Gastrocnemius medialis (tissue), 4 donors: ENCODE results near the gene GIMAP4. TPM values are rescaled to one million over a fixed set of nuclear protein-coding genes. Genes with fewer than 3 reads are reported as not detected.
A peak's percentile ranks its signal among the peaks of the same experiment; 100 is the strongest.
"Not testable (repeated sequence)": the region's sequence is repeated elsewhere in the genome, so short reads cannot be mapped to it uniquely, and the experiment has no call there.

ENCODE experiments used
- ATAC-seq, 2 donors: fragments of 150-250 bp; one replicate each; pipeline ENCODE4 v1.9.1; 2016
- DNase-seq, 2 donors: peaks; one replicate each; pipeline ENCODE4 v3.0.0-alpha.2; 2019
- H3K27ac ChIP-seq, 4 donors: fragments of 200-600 bp; sonication (generic); 1 replicate in 1 of 4; 2 replicates in 3 of 4; pipeline ENCODE4 v1.5.1; 2016 to 2018; ENCODE audit warnings: mild to moderate bottlenecking in 2 of 4, moderate library complexity in 1 of 4
- H3K27me3 ChIP-seq, 3 donors: fragments of 200-600 bp; sonication (generic) in 2 of 3; 1 replicate in 1 of 3; 2 replicates in 2 of 3; pipeline versions ENCODE4 v1.5.1 to v1.6.0; 2016 to 2019; ENCODE audit warnings: mild to moderate bottlenecking in 1 of 3, moderate library complexity in 1 of 3
- H3K36me3 ChIP-seq, 2 donors: fragments of 200-600 bp; sonication (generic) in 1 of 2; one replicate each; pipeline ENCODE4 v1.5.1; 2017 to 2018
- H3K4me1 ChIP-seq, 2 donors: fragments of 200-600 bp; sonication (generic) in 1 of 2; one replicate each; pipeline ENCODE4 v1.5.1; 2016 to 2017; ENCODE audit warnings: mild to moderate bottlenecking in 2 of 2
- H3K4me3 ChIP-seq, 4 donors: fragments of 200-600 bp; sonication (generic) in 3 of 4; 1 replicate in 1 of 4; 2 replicates in 3 of 4; pipeline ENCODE4 v1.5.1; 2016 to 2019; ENCODE audit warnings: mild to moderate bottlenecking in 2 of 4
- H3K9me3 ChIP-seq, 3 donors: fragments of 200-600 bp; sonication (generic) in 2 of 3; 1 replicate in 1 of 3; 2 replicates in 2 of 3; pipeline ENCODE4 v1.5.1; 2016 to 2019
- POLR2A ChIP-seq, 2 donors: fragments of 450-650 bp; IDR thresholded peaks; one replicate each; pipeline ENCODE4 v1.6.1; 2017; ENCODE audit warnings: antibody characterized with exemption in 2 of 2, mild to moderate bottlenecking in 2 of 2, moderate library complexity in 2 of 2
- in situ Hi-C, 4 donors: fragments of 200-750 bp; cut with MboI; loops; one replicate each; pipeline versions ENCODE4 v1.15.0 to v1.8.0; 2017; ENCODE audit warnings: low sequenced_read_pairs in 4 of 4
- intact Hi-C: fragments of 100-400 bp; cut with DNase I; formaldehyde crosslinking; loops from one replicate; pipeline ENCODE4 v1.15.1; 2023; ENCODE audit warnings: low total_unique reads
- total RNA-seq, 4 donors: library from RNA; depleted of rRNA; stranded (reverse); fragments of >200 nt; gene quantifications; one replicate each; pipeline versions ENCODE4 v1.1.0 to v1.2.3, GENCODE V29; 2016
- TF ChIP-seq, protein P1 (sequence below), 5 experiments: fragments of 450-650 bp in 3 of 5; fragments of 200-600 bp in 2 of 5; sonication (generic) in 2 of 5; IDR thresholded peaks in 4 of 5; conservative IDR thresholded peaks in 1 of 5; 1 replicate in 4 of 5; 2 replicates in 1 of 5; pipeline ENCODE4 v1.5.1; 2016 to 2019; ENCODE audit warnings: antibody characterized with exemption in 5 of 5, mild to moderate bottlenecking in 3 of 5, moderate library complexity in 3 of 5

Gene GIMAP4
- total RNA-seq, 4 donors from 2014 or later = 11.9 to 16.9 (median 15.0) TPM

DNA sequence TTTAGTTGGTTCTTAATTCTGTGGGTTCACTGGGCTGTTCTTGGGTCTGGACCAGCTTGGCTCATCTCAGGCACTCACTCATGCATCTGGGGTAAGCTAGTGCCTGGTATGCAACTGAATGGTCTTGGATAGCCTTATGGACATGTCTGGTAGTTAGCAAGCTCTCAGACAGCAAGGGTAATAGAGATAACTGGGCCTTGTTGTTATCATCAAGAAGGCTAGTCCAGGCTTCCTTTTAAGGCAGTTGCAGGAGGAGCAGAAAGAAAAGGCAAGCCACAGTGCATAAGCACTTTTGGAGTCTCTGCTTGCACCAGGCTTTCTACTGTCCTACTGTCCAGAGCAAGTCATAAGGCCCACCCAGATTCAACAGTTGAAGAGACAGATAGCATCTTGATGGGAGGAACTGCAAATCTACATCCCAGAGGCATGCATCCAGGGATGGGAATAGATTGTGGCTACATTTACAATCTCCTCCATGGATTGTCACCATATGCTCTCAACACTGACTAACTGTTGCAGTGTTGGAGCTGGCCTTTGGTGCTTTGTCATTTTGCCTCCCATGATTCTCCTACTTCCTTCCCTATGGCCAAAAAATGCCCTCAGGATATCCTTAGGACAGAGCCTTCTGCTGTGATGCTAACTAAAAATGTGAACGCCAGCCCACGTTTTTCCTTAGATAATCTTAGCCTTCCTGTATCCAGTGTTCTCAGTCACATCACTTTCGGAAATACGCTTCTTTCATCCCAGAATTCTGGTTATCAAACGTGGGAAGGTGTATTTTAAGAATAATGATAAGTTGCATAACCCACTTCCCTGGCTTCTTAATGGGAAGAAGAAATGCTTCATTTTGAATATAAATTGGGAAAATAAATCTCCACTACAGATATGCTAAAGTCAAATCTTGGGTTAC lies 3.6 kb downstream of the GIMAP4 start:
- TF ChIP-seq POLR2A (IDR thresholded peaks at IDR 0.05) = no peak
- TF ChIP-seq, protein P1, sequence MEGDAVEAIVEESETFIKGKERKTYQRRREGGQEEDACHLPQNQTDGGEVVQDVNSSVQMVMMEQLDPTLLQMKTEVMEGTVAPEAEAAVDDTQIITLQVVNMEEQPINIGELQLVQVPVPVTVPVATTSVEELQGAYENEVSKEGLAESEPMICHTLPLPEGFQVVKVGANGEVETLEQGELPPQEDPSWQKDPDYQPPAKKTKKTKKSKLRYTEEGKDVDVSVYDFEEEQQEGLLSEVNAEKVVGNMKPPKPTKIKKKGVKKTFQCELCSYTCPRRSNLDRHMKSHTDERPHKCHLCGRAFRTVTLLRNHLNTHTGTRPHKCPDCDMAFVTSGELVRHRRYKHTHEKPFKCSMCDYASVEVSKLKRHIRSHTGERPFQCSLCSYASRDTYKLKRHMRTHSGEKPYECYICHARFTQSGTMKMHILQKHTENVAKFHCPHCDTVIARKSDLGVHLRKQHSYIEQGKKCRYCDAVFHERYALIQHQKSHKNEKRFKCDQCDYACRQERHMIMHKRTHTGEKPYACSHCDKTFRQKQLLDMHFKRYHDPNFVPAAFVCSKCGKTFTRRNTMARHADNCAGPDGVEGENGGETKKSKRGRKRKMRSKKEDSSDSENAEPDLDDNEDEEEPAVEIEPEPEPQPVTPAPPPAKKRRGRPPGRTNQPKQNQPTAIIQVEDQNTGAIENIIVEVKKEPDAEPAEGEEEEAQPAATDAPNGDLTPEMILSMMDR (IDR thresholded peaks at IDR 0.05 in 4 of 5, conservative IDR thresholded peaks at IDR 0.05 in 1 of 5) = no peak
- H3K4me1 ChIP-seq = no peaks in the 10 kb centered on the region
- ATAC-seq = no peak

DNA sequence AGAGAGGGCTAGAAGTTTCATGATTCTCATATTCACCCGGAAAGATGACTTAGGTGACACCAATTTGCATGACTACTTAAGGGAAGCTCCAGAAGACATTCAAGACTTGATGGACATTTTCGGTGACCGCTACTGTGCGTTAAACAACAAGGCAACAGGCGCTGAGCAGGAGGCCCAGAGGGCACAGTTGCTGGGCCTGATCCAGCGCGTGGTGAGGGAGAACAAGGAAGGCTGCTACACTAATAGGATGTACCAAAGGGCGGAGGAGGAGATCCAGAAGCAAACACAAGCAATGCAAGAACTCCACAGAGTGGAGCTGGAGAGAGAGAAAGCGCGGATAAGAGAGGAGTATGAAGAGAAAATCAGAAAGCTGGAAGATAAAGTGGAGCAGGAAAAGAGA lies 5.3 kb downstream of the GIMAP4 start:
- Histone ChIP-seq H3K27ac (no peak overlapping the region), H3K36me3 (no peaks in the 10 kb centered on the region), H3K4me3 (no peak overlapping the region), H3K27me3 (no peaks in the 10 kb centered on the region), H3K4me1 (no peaks in the 10 kb centered on the region), H3K9me3 (no peaks in the 10 kb centered on the region)
- no peak for TF ChIP-seq POLR2A (IDR thresholded peaks at IDR 0.05)
- TF ChIP-seq, protein P1 (IDR thresholded peaks at IDR 0.05 in 4 of 5, conservative IDR thresholded peaks at IDR 0.05 in 1 of 5) = no peak
- no peak for ATAC-seq
- no peak for DNase-seq
- in situ Hi-C loops (no loop called here), intact Hi-C loops (no loop called here)

More for the DNA sequence above, 3.6 kb downstream of the GIMAP4 start:
- in situ Hi-C loops = no loop called here
- H3K27ac ChIP-seq = peak overlapping the region in 3 of 4 donors; percentile 71 to 80 (median 75)
- H3K9me3 ChIP-seq = no peaks in the 10 kb centered on the region
- H3K4me3 ChIP-seq = peak overlapping the region in 1 of 4 donors; percentile 53
- H3K36me3 ChIP-seq = no peaks in the 10 kb centered on the region
- intact Hi-C loops = no loop called here
- no peaks in the 10 kb centered on the region for H3K27me3 ChIP-seq
- DNase-seq = no peak

DNA sequence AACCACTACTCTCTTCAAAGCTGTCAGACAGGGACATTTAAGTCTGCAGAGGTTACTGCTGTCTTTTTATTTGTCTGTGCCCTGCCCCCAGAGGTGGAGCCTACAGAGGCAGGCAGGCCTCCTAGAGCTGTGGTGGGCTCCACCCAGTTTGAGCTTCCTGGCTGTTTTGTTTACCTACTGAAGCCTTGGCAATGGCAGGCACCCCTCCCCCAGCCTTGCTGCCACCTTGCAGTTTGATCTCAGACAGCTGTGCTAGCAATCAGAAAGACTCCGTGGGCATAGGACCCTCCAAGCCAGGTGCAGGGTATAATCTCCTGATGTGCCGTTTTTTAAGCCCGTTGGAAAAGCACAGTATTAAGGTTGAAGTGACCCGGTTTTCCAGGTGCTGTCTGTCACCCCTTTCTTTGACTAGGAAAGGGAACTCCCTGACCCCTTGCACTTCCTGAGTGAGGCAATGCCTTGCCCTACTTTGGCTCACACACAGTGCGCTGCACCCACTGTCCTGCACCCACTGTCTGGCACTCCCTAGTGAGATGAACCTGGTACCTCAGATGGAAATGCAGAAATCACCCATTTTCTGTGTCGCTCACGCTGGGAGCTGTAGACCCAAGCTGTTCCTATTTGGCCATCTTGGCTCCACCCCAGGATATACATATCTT lies 12.9 kb downstream of the GIMAP4 start:
- H3K27me3 ChIP-seq, H3K27ac ChIP-seq, H3K9me3 ChIP-seq, in situ Hi-C loops, H3K36me3 ChIP-seq, DNase-seq, ATAC-seq, H3K4me1 ChIP-seq, intact Hi-C loops, H3K4me3 ChIP-seq: not testable (repeated sequence)

DNA sequence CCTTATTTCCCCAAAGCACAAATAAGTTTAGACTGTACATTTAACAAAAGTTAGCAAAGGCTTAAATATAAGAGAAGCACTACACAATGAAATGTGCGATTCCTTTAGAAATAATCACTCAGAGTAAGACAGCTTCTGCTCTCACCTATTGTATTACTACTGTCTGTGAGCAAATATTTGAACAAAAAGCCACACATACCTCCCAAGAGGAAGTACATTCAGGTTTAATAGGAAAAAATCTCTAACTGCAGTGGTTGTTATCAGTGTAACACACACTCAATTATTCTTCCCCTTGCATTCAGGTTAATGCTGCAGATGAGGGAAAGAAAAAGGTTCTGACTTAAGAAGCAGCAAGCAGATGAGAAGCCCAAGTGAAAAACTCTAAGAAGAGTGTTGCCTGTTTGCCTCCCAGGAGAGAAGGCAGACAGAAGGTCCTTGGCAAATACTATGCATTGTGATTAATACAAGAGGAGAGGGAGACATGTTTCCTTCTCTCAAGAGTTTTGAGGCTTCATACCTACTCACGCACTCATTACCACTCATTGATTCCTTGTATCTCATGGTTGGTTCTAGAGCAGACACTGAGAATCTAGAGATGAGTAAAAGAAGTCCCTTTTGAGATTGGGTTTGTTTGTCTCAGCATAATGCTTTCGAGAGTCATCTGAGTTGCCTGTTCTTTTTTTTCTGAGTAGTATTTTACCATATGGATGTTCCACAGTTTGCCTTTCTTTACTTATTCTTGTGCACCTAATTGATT lies 13.6 kb downstream of the GIMAP4 start:
- no peaks in the 10 kb centered on the region for H3K27me3 ChIP-seq
- no peak overlapping the region for H3K27ac ChIP-seq
- H3K36me3 ChIP-seq = no peaks in the 10 kb centered on the region
- intact Hi-C loops = no loop called here
- TF ChIP-seq, protein P1 (IDR thresholded peaks at IDR 0.05 in 4 of 5, conservative IDR thresholded peaks at IDR 0.05 in 1 of 5) = no peak
- TF ChIP-seq POLR2A (IDR thresholded peaks at IDR 0.05) = no peak
- no peak overlapping the region for H3K4me3 ChIP-seq
- no peak for DNase-seq
- in situ Hi-C loops = no loop called here
- H3K9me3 ChIP-seq = no peaks in the 10 kb centered on the region
- no peaks in the 10 kb centered on the region for H3K4me1 ChIP-seq
- ATAC-seq = no peak

DNA sequence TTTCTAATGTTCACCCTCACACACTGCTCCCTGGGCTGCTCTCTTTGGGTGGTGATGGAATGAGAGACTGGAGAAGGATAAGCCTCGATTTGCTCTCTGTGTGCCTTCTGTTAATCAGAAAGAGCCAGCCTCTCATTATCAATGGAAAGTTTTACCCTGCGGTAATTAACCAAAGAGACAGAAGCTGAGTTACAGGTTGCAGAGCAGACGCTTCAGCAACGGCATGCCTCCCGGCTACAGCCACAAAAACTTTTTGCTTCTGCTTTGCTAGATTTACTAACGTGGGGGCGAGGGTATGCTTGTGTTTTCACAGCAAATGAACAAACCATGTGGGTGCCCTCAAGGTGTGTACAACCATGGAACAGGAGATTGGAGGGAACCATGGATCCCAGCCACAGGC lies 18.0 kb downstream of the GIMAP4 start:
- Histone ChIP-seq H3K36me3 (no peaks in the 10 kb centered on the region), H3K27ac (peak overlapping the region; percentile 44 to 76 (median 70)), H3K4me1 (no peaks in the 10 kb centered on the region), H3K27me3 (no peaks in the 10 kb centered on the region), H3K9me3 (no peaks in the 10 kb centered on the region), H3K4me3 (no peak overlapping the region)
- TF ChIP-seq POLR2A (IDR thresholded peaks at IDR 0.05) = no peak
- in situ Hi-C loops = no loop called here
- intact Hi-C loops = no loop called here
- DNase-seq = no peak
- ATAC-seq = no peak
